Pulmonary artery endothelial cell (primary cell): Measurements from ENCODE around the gene TRIM51. TPM values are rescaled to one million over a fixed set of nuclear protein-coding genes. Genes with fewer than 3 reads are reported as not detected.
"Not testable (repeated sequence)": the region's sequence is repeated elsewhere in the genome, so short reads cannot be mapped to it uniquely, and the experiment has no call there.

Experiments
- DNase-seq: peaks from one replicate; pipeline ENCODE4 v3.0.0-alpha.2; 2011; ENCODE audit warnings: low read depth, low spot score
- total RNA-seq: library from RNA; depleted of rRNA; stranded (reverse); fragments of >200 nt; gene quantifications from 2 replicates; pipeline ENCODE4 v1.2.3, GENCODE V29; 2014

TRIM51 gene, protein sequence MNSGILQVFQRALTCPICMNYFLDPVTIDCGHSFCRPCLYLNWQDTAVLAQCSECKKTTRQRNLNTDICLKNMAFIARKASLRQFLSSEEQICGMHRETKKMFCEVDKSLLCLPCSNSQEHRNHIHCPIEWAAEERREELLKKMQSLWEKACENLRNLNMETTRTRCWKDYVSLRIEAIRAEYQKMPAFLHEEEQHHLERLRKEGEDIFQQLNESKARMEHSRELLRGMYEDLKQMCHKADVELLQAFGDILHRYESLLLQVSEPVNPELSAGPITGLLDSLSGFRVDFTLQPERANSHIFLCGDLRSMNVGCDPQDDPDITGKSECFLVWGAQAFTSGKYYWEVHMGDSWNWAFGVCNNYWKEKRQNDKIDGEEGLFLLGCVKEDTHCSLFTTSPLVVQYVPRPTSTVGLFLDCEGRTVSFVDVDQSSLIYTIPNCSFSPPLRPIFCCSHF
- not detected in 2 replicates for total RNA-seq

- DNase-seq = not testable (repeated sequence)
Observed at GRCh38 chr11:55882997-55883396, at the start of gene TRIM51. TRIM51 (plus strand) TSS chr11:55883297; CDS start chr11:55885429, 2,132 bp downstream.

DNA sequence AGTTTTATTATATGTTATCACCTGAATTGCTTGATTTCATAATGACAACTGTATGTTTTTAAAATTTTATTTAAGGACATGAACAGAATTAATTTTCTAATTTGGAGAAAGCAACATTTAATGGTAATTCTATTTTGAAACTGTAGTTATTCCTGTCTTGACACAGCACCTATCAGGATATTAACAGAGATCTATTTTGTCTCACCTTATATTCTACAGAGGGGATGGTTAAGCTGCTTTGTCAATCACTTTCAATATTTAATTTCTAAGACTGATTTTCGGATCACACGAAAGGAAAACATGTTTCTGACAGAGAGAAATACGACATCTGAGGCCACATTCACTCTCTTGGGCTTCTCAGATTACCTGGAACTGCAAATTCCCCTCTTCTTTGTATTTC is 44.6 kb upstream of the TRIM51 start, which contains the start of gene OR5D16:
OR5D16 (plus strand) TSS at position 301 of the 400 bp plus-strand sequence; CDS start at position 301, 0 bp downstream.
- no peak for DNase-seq

DNA sequence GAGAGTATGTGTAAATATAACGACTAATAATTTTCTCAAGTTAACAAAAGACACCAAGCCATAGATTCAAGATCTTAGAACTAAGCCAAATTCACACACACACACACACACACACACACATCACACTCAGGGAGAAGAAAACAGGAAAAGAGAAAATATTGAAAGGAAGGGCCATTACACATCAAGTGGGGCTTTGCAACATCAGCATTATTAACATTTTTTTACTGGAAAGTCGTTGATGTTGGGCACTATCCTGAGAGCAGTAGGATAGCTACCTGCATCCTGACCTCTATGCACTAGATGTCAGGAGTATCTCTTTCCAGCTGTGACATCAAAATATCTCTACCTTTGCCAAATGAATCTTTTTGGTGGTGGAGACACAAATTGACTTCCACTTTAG is 35.6 kb upstream of the TRIM51 start:
- no peak for DNase-seq

- DNase-seq = no peak
Observed at GRCh38 chr11:55849037-55849436, 34.1 kb upstream of the TRIM51 start.

- DNase-seq = no peak
Observed at GRCh38 chr11:55852141-55852540, 31.0 kb upstream of the TRIM51 start.

- DNase-seq = no peak
Observed at GRCh38 chr11:55854704-55855103, 28.4 kb upstream of the TRIM51 start.

GRCh38 chr11:55867354-55867753 is 15.7 kb upstream of the TRIM51 start:
- DNase-seq = not testable (repeated sequence)

DNA sequence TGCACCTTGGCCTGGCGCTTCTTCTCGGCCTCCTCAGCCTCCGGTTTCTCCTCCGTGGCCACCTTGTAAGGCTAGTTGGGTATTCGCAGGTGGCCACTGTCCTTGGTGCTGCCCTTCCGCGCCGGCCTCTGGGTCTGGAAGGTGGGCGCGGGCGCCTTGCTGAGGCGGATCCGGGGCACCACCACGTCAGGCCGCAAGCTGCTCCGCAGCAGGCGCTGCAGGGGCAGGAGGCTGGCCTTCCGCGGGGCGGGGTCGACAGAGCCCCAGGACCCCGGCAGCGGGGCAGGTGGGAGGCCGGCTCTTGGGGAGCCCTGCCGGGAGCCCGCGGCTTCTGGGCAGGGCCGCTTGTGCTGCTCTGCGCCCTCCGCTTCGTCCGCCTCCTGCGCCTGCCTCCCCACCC is 10.4 kb upstream of the TRIM51 start:
- DNase-seq = not testable (repeated sequence)

DNA sequence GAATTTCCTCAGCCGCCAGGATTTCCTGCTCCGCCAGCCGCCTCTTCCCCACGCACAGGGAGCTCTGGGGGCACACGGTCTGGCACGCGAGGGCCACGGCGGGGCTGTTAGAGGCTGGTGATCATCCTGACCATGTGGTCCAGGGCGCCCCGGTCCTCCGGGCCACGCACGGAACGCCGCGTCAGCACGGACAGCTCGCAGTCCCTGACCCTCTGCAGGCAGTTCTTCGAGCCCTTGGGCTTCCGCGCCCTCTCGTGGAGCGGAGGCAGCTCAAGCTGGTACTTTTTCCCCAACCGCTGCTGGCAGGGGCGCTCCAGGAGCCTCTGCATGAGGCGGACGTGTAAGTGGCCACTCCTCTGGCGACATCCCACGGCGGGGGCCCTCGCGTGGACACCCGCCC is 10.0 kb upstream of the TRIM51 start:
- DNase-seq = not testable (repeated sequence)

- DNase-seq = not testable (repeated sequence)
Observed at GRCh38 chr11:55884995-55885394, 1.9 kb downstream of the TRIM51 start.

GRCh38 chr11:55885481-55885880 is 2.4 kb downstream of the TRIM51 start:
- not testable (repeated sequence) for DNase-seq

DNA sequence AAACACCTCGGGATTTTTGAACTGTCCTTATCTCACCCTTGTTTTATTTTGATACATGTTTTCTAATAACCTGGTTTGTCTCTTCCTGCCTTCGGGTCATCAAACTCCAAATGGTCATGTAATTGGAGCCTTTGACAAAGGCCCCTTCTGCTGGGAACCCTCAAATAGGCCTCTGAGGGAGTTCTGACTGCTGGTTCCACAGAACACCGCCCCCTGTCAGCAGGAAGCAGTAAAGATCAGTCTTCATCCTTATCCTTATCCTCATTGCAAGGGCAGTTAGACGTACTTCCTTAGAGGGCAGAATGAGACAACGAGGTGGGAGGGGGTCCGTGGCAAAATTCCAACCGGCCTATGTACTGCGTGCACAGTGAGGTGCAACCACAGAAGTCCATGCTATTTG is 12.1 kb downstream of the TRIM51 start:
- DNase-seq = no peak

DNA sequence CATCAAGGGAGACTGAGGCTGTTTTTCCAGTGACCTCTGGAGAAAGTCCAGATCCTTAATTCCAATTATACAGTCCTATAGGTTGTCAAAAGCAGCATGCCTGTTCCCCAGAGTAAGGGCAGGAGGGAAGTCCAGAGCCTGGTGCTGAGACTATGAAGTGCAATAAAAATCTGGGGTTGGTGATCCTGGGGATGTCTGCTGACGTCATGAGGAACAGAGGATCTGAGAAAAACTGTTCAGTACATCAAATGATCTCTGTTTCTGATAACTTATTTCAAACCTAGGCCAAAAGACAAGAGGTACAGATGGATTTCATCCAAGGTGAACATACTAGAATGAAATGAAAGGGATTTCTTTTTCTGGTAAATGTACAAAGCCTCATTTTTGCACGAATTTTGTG is 19.2 kb downstream of the TRIM51 start:
- DNase-seq = no peak

DNA sequence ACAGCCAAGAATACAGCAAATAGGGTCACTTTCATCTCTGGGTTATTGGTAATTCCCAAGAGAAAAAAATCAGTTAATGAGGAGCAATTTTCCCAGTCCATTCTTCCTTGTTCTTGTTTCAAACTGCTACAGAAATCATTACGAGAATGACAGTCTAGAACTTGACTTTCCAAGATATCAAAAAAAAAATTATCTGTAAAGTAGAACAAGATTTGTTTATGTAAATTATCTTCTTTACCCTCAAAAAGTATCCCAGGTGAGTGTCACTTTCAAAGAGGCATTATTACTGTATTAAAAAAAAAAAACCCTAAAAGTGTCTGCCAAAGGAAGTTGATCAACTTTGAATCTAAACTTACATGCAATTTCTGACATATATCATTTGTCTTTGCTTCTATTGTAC is 31.4 kb downstream of the TRIM51 start, which contains the start of gene OR5W2:
OR5W2 (minus strand) TSS at position 101 of the 400 bp plus-strand sequence; CDS start at position 101, 0 bp downstream.
- DNase-seq = no peak

DNA sequence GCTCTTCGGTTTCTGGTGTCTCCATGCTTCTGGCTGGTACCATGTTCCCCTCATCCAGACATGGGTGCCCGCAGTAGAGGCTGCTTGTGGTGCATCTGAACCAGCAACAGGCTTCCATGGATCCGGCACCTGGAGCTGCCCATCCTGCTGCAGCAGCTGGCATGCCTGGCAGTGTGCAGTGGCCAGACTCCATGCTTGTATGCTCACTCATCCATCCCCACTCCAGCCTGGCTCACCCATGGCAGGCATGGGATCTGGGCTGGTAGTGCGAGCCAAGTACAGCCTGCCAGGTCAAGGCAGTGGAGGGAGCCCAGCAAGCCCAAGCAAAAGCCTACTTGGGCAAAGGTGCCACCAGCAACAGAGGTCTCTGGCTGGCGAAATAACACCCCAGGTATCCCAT is 37.4 kb downstream of the TRIM51 start:
- no peak for DNase-seq

- no peak for DNase-seq
Observed at GRCh38 chr11:55936300-55936699, 53.2 kb downstream of the TRIM51 start, which contains the start of gene OR5I1. OR5I1 (minus strand) TSS chr11:55936400; CDS start chr11:55936400, 0 bp downstream.

Other genes starting within 250 kb of the TRIM51 start
- not detected in 2 replicates for gene OR4P4, start 248.2 kb upstream of the TRIM51 start, total RNA-seq
- gene OR4S2, start 235.0 kb upstream of the TRIM51 start, total RNA-seq = not detected in 2 replicates
- gene OR4C6, start 221.1 kb upstream of the TRIM51 start, total RNA-seq = not detected in 2 replicates
- not detected in 2 replicates for gene OR5D13, start 109.9 kb upstream of the TRIM51 start, total RNA-seq
- not detected in 2 replicates for gene OR5D14, start 87.7 kb upstream of the TRIM51 start, total RNA-seq
- gene OR5L1, start 71.9 kb upstream of the TRIM51 start, total RNA-seq = not detected in 2 replicates
- not detected in 2 replicates for gene OR5D18, start 63.7 kb upstream of the TRIM51 start, total RNA-seq
- gene OR5L2, start 56.1 kb upstream of the TRIM51 start, total RNA-seq = not detected in 2 replicates
- gene OR5D16, start 44.5 kb upstream of the TRIM51 start, total RNA-seq = not detected in 2 replicates
- not detected in 2 replicates for gene OR5W2, start 31.3 kb downstream of the TRIM51 start, total RNA-seq
- gene OR5I1, start 53.1 kb downstream of the TRIM51 start, total RNA-seq = not detected in 2 replicates
- gene OR10AG1, start 86.6 kb downstream of the TRIM51 start, total RNA-seq = not detected in 2 replicates
- gene OR5F1, start 111.3 kb downstream of the TRIM51 start, total RNA-seq = not detected in 2 replicates
- not detected in 2 replicates for gene OR5AS1, start 144.4 kb downstream of the TRIM51 start, total RNA-seq
- not detected in 2 replicates for gene OR8I2, start 210.0 kb downstream of the TRIM51 start, total RNA-seq
- not detected in 2 replicates for gene OR8H2, start 220.4 kb downstream of the TRIM51 start, total RNA-seq
- gene OR8H3, start 239.1 kb downstream of the TRIM51 start, total RNA-seq = not detected in 2 replicates